ENCODE data around the gene CPSF3.

The CPSF3 gene

DNA sequence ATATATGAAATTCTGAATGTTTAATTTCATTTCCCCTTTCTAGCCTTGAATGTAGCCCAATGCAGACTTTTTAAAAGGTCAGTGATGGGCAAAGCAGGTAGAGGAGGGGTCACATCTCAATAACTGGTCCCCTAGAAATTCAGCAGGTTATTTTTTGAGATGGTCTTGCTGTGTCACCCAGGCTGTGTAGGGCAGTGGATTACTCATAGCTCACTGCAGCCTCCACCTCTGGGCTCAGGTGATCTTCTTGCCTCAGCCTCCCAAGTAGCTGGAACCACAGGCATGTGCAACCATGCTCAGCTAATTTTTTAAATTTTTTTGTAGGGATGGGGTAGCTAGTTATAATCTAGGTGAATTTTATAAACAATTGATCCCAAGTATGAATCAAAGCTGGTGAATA lies 59.7 kb downstream of the CPSF3 start:
- Histone ChIP-seq H3K27me3 (ENCODE audit: control insufficient read depth in 3 of 3, insufficient read depth in 3 of 3, low read depth in 1 of 3, low read length in 3 of 3) (no peaks in the 10 kb centered on the region), H2AFZ (ENCODE audit: low read length) (no peak overlapping the region), H3K27ac (replicated peaks; ENCODE audit: low read length) (no peak overlapping the region), H3K79me1 (ENCODE audit: low read depth, low read length) (no peaks in the 10 kb centered on the region), H2BK120ac (ENCODE audit: low read depth, low read length) (no peak overlapping the region), H3K18ac (ENCODE audit: low read length) (no peak overlapping the region), H2BK15ac (ENCODE audit: low read length) (no peak overlapping the region), H3K9me3 (replicated peaks in 1 of 2; ENCODE audit: control insufficient read depth in 2 of 2, insufficient read depth in 1 of 2, low read depth in 1 of 2, low read length in 2 of 2) (no peaks in the 10 kb centered on the region), H4K91ac (ENCODE audit: low read depth, low read length, poor library complexity) (no peak overlapping the region), H3K23ac (ENCODE audit: low read depth, low read length, poor library complexity) (no peak overlapping the region), H2AK5ac (ENCODE audit: low read depth, low read length) (no peak overlapping the region), H3K4me1 (ENCODE audit: control insufficient read depth in 2 of 2, insufficient read depth in 1 of 2, low read depth in 1 of 2, low read length in 2 of 2) (peaks cover 0 to 4% of the 10 kb centered on the region in 2 donors), H4K8ac (ENCODE audit: low read depth, low read length) (no peak overlapping the region), H3K4me2 (ENCODE audit: insufficient read depth, low read length, poor library complexity, severe bottlenecking) (no peak overlapping the region), H3K14ac (ENCODE audit: low read length) (no peak overlapping the region), H3K4me3 (ENCODE audit: low read length in 2 of 2) (no peak overlapping the region), H3K4ac (ENCODE audit: low read length) (no peak overlapping the region), H3K9ac (ENCODE audit: low read depth, low read length, poor library complexity) (no peak overlapping the region), H2BK12ac (ENCODE audit: low read length) (no peak overlapping the region), H2BK5ac (ENCODE audit: low read length) (no peak overlapping the region), H3K36me3 (replicated peaks in 1 of 2; ENCODE audit: control insufficient read depth in 2 of 2, insufficient read depth in 2 of 2, low read length in 2 of 2) (peaks cover 26 to 82% of the 10 kb centered on the region in 2 donors)
- no peak for DNase-seq (ENCODE audit: low spot score)

GRCh38 chr2:9484533-9484932 lies 61.1 kb downstream of the CPSF3 start:
- Histone ChIP-seq H3K4me3 (ENCODE audit: low read length in 2 of 2) (no peak overlapping the region), H3K27ac (replicated peaks; ENCODE audit: low read length) (no peak overlapping the region), H2BK120ac (ENCODE audit: low read depth, low read length) (no peak overlapping the region), H3K23ac (ENCODE audit: low read depth, low read length, poor library complexity) (no peak overlapping the region), H3K36me3 (replicated peaks in 1 of 2; ENCODE audit: control insufficient read depth in 2 of 2, insufficient read depth in 2 of 2, low read length in 2 of 2) (peaks cover 27 to 90% of the 10 kb centered on the region in 2 donors), H2BK15ac (ENCODE audit: low read length) (no peak overlapping the region), H2BK5ac (ENCODE audit: low read length) (no peak overlapping the region), H3K79me1 (ENCODE audit: low read depth, low read length) (no peaks in the 10 kb centered on the region), H4K91ac (ENCODE audit: low read depth, low read length, poor library complexity) (no peak overlapping the region), H3K4ac (ENCODE audit: low read length) (no peak overlapping the region), H3K14ac (ENCODE audit: low read length) (no peak overlapping the region), H3K9ac (ENCODE audit: low read depth, low read length, poor library complexity) (no peak overlapping the region), H2AFZ (ENCODE audit: low read length) (no peak overlapping the region), H2AK5ac (ENCODE audit: low read depth, low read length) (no peak overlapping the region), H2BK12ac (ENCODE audit: low read length) (no peak overlapping the region), H3K9me3 (replicated peaks in 1 of 2; ENCODE audit: control insufficient read depth in 2 of 2, insufficient read depth in 1 of 2, low read depth in 1 of 2, low read length in 2 of 2) (no peaks in the 10 kb centered on the region), H4K8ac (ENCODE audit: low read depth, low read length) (no peak overlapping the region), H3K4me2 (ENCODE audit: insufficient read depth, low read length, poor library complexity, severe bottlenecking) (no peak overlapping the region), H3K18ac (ENCODE audit: low read length) (no peak overlapping the region), H3K27me3 (ENCODE audit: control insufficient read depth in 3 of 3, insufficient read depth in 3 of 3, low read depth in 1 of 3, low read length in 3 of 3) (no peaks in the 10 kb centered on the region), H3K4me1 (ENCODE audit: control insufficient read depth in 2 of 2, insufficient read depth in 1 of 2, low read depth in 1 of 2, low read length in 2 of 2) (no peaks in the 10 kb centered on the region)
- no peak for DNase-seq (ENCODE audit: low spot score)
- no CpG with 5 or more reads among the region's 5 CpGs for WGBS, 2 donors (ENCODE audit: extremely low coverage in 2 of 2, insufficient read length in 2 of 2, insufficient replicate concordance in 1 of 2)

- H4K91ac ChIP-seq (ENCODE audit: low read depth, low read length, poor library complexity) = no peak overlapping the region
- no peaks in the 10 kb centered on the region for H3K9me3 ChIP-seq (replicated peaks in 1 of 2; ENCODE audit: control insufficient read depth in 2 of 2, insufficient read depth in 1 of 2, low read depth in 1 of 2, low read length in 2 of 2)
- no peak overlapping the region for H2BK12ac ChIP-seq (ENCODE audit: low read length)
- no peak overlapping the region for H3K27ac ChIP-seq (replicated peaks; ENCODE audit: low read length)
- H3K14ac ChIP-seq (ENCODE audit: low read length) = no peak overlapping the region
- H2BK15ac ChIP-seq (ENCODE audit: low read length) = no peak overlapping the region
- no peak overlapping the region for H3K9ac ChIP-seq (ENCODE audit: low read depth, low read length, poor library complexity)
- H3K27me3 ChIP-seq (ENCODE audit: control insufficient read depth in 3 of 3, insufficient read depth in 3 of 3, low read depth in 1 of 3, low read length in 3 of 3) = no peaks in the 10 kb centered on the region
- H3K4me1 ChIP-seq (ENCODE audit: control insufficient read depth in 2 of 2, insufficient read depth in 1 of 2, low read depth in 1 of 2, low read length in 2 of 2) = no peaks in the 10 kb centered on the region
- WGBS, 2 donors (ENCODE audit: extremely low coverage in 2 of 2, insufficient read length in 2 of 2, insufficient replicate concordance in 1 of 2) = no CpG with 5 or more reads among the region's 1 CpG
- no peak overlapping the region for H2AK5ac ChIP-seq (ENCODE audit: low read depth, low read length)
- H3K4me2 ChIP-seq (ENCODE audit: insufficient read depth, low read length, poor library complexity, severe bottlenecking) = no peak overlapping the region
- peaks cover 39 to 100% of the 10 kb centered on the region in 2 donors for H3K36me3 ChIP-seq (replicated peaks in 1 of 2; ENCODE audit: control insufficient read depth in 2 of 2, insufficient read depth in 2 of 2, low read length in 2 of 2)
- H3K79me1 ChIP-seq (ENCODE audit: low read depth, low read length) = no peaks in the 10 kb centered on the region
- H3K18ac ChIP-seq (ENCODE audit: low read length) = no peak overlapping the region
- no peak overlapping the region for H2BK120ac ChIP-seq (ENCODE audit: low read depth, low read length)
- no peak overlapping the region for H2BK5ac ChIP-seq (ENCODE audit: low read length)
- H3K4me3 ChIP-seq (ENCODE audit: low read length in 2 of 2) = no peak overlapping the region
- no peak overlapping the region for H3K23ac ChIP-seq (ENCODE audit: low read depth, low read length, poor library complexity)
- DNase-seq (ENCODE audit: low spot score) = no peak
- H4K8ac ChIP-seq (ENCODE audit: low read depth, low read length) = no peak overlapping the region
- no peak overlapping the region for H3K4ac ChIP-seq (ENCODE audit: low read length)
- no peak overlapping the region for H2AFZ ChIP-seq (ENCODE audit: low read length)
Observed at GRCh38 chr2:9488583-9489547, 65.4 kb downstream of the CPSF3 start.

- H3K4me2 ChIP-seq (ENCODE audit: insufficient read depth, low read length, poor library complexity, severe bottlenecking) = no peak overlapping the region
- no peak for DNase-seq (ENCODE audit: low spot score)
- no peak overlapping the region for H2AFZ ChIP-seq (ENCODE audit: low read length)
- no peaks in the 10 kb centered on the region for H3K4me1 ChIP-seq (ENCODE audit: control insufficient read depth in 2 of 2, insufficient read depth in 1 of 2, low read depth in 1 of 2, low read length in 2 of 2)
- H3K9ac ChIP-seq (ENCODE audit: low read depth, low read length, poor library complexity) = no peak overlapping the region
- H3K14ac ChIP-seq (ENCODE audit: low read length) = no peak overlapping the region
- no peak overlapping the region for H3K23ac ChIP-seq (ENCODE audit: low read depth, low read length, poor library complexity)
- no peak overlapping the region for H2AK5ac ChIP-seq (ENCODE audit: low read depth, low read length)
- no peaks in the 10 kb centered on the region for H3K79me1 ChIP-seq (ENCODE audit: low read depth, low read length)
- H2BK120ac ChIP-seq (ENCODE audit: low read depth, low read length) = no peak overlapping the region
- WGBS, 2 donors (ENCODE audit: extremely low coverage in 2 of 2, insufficient read length in 2 of 2, insufficient replicate concordance in 1 of 2) = no CpG with 5 or more reads among the region's 2 CpGs
- no peaks in the 10 kb centered on the region for H3K27me3 ChIP-seq (ENCODE audit: control insufficient read depth in 3 of 3, insufficient read depth in 3 of 3, low read depth in 1 of 3, low read length in 3 of 3)
- H3K27ac ChIP-seq (replicated peaks; ENCODE audit: low read length) = no peak overlapping the region
- no peak overlapping the region for H2BK15ac ChIP-seq (ENCODE audit: low read length)
- H3K18ac ChIP-seq (ENCODE audit: low read length) = no peak overlapping the region
- H3K4ac ChIP-seq (ENCODE audit: low read length) = no peak overlapping the region
- peaks cover 37 to 99% of the 10 kb centered on the region in 2 donors for H3K36me3 ChIP-seq (replicated peaks in 1 of 2; ENCODE audit: control insufficient read depth in 2 of 2, insufficient read depth in 2 of 2, low read length in 2 of 2)
- no peak overlapping the region for H2BK5ac ChIP-seq (ENCODE audit: low read length)
- no peaks in the 10 kb centered on the region for H3K9me3 ChIP-seq (replicated peaks in 1 of 2; ENCODE audit: control insufficient read depth in 2 of 2, insufficient read depth in 1 of 2, low read depth in 1 of 2, low read length in 2 of 2)
- H3K4me3 ChIP-seq (ENCODE audit: low read length in 2 of 2) = no peak overlapping the region
- no peak overlapping the region for H4K91ac ChIP-seq (ENCODE audit: low read depth, low read length, poor library complexity)
- no peak overlapping the region for H4K8ac ChIP-seq (ENCODE audit: low read depth, low read length)
- no peak overlapping the region for H2BK12ac ChIP-seq (ENCODE audit: low read length)
Observed at GRCh38 chr2:9490789-9491188, 67.3 kb downstream of the CPSF3 start.
